GM12891 (cell line): Measurements from ENCODE around the gene TFB1M.

Source experiments
- POLR2A ChIP-seq: IDR thresholded peaks from 2 replicates; pipeline ENCODE4 v1.6.1; 2011; ENCODE audit warnings: low read depth, low read length, control low read depth
- POLR2AphosphoS5 ChIP-seq: IDR thresholded peaks from 2 replicates; pipeline ENCODE4 v1.6.1; 2011; ENCODE audit warnings: low read depth, low read length, control low read depth
- POU2F2 ChIP-seq: IDR thresholded peaks from 2 replicates; pipeline ENCODE4 v1.6.1; 2011; ENCODE audit warnings: low read depth, mild to moderate bottlenecking, control low read depth, low read length, moderate library complexity
- SPI1 ChIP-seq: IDR thresholded peaks from 2 replicates; pipeline ENCODE4 v1.6.1; 2011; ENCODE audit warnings: low read depth, low read length, control low read depth
- TAF1 ChIP-seq: IDR thresholded peaks from 2 replicates; pipeline ENCODE4 v1.6.1; 2011; ENCODE audit warnings: low read depth, low read length, control low read depth

DNA sequence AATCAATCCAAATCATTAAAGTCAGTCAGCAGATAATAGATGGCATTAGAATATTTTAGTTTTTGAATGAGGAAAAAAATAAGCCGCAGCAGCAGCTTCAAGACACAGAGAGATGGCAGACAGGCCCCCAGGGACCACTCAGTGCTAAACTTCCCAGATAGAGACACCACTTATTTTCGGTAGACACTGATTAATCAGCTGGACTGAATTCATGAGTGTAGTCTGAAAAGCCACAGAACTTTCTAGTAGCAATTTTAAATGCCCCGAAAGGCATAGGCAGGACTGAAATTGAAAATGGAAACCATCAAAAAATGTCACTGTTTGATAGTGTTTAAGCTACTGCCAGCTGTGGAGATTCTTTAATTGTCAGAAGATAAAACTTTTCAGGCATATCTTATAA lies 53.6 kb downstream of the TFB1M start:
- TF ChIP-seq POLR2A (no peak), POLR2AphosphoS5 (no peak), SPI1 (no peak), POU2F2 (no peak), TAF1 (no peak)
